Measurements from ENCODE around the gene DSCAML1.

The DSCAML1 gene

DNA sequence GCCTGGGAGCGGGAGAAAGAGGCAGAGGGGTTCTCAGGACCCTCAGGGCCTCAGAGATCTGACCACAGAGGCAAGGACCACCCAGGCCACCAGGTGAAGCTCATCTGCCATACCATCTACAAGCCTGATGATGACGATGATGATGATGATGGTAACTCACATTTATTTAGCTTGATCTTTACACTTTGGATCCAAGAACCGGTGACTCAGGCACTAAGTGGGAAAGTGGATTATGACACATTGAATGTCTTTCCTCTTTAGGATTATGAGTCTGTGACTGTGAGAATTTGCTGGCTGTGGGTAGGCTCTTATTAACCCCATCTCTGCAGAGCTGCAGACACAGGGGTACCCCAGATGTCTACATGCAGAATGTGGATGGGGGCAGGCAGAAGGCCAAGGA is 110.3 kb downstream of the DSCAML1 start:
- no peak for DNase-seq

DNA sequence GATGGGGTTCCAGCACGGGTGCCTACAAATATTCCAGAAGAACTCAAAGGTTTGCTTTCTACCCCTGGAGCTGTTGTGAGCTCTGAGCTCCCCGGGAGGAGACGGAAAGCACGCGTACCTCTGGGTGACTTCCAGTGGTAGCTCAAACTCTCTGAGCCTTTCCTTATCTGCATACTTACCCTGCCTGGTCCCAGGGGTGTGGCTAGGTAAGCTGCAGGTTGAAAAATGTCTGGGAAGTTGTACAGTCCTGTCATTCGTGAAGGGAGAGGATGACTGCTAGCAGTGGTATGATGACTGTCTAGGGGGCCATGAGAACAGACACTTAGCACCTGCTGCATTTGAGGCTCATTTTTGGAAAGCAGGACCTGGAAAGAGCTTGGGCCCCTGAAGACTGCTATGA is 111.5 kb downstream of the DSCAML1 start:
- DNase-seq, result no peak

DNA sequence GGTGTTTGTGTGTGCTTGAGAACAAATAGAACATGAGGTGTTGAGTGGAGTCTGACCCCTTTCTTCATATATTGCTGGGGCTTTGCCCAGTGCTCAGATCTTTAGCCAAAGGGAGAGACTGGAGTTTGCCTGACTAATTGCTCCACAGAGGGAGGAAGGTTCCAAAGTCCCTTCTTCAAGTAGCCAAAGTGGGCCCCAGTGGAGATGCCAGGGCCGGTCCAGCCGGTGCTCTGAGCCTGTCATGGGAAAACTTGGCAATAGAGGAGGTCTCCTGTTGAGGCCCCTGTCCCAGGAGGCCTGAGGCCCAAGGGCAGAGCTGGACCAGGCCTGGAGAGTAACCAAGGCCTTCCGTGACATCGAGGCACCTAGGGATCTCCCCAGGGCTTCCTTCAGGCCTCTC is 112.3 kb downstream of the DSCAML1 start:
- no peak for DNase-seq

DNA sequence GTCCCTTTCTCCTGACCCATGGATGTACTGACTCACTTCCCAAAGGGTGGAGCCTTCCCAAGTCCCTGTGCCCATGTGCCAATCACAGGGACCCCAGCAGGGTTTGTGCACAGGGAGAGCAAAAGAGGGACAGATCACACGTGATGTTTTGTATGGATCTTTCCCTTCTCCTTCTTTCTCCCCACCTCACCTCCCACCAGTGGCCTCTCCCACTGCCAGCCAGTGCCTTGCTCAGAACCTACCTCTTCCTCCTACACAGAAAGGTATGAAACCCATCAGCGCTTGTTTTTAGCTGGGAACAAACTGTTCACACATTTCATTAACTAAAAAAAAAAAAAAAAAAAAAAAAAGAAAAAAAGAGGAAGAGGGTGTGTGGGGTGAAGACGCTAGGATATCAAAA is 112.9 kb downstream of the DSCAML1 start:
- DNase-seq, result no peak

DNA sequence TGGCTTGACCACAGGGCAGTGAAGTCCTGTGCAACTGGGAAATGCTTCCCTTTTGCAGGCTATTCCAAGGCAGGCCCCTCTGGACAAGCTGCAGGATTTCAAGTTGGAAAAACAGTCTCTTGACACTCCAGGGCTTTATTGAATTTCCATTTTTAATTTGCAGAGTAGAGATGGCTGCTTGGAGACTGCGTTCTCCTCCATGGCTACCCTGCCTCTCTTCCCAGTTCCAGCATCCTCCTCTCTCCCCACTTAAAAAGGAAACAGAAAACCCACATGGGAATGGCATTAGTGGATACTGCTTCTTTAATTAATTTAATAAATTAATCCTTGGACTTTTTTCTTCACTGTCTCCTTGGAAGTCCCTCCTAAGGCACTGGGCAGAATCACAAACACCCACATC is 115.6 kb downstream of the DSCAML1 start:
- DNase-seq, result no peak

DNA sequence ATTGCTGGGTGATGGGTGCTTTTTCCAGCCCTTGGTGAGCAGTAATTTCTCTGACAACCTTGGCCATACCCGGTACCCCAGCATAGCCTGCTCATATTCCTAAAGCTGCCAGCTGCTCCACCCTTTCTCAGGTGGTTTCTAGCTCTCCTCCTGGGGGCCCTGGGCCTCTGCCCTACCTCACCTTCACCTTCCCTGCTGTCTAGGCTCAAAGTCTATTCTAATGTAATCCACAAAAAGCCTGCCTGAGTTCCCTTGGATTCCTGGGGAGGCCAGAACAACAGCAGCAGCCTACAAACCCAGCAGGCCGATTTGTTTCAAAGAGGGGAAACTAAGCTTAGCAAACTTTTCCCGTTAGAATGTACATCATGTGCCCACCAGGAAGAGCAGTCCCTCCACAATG is 117.6 kb downstream of the DSCAML1 start:
- no peak for DNase-seq

DNA sequence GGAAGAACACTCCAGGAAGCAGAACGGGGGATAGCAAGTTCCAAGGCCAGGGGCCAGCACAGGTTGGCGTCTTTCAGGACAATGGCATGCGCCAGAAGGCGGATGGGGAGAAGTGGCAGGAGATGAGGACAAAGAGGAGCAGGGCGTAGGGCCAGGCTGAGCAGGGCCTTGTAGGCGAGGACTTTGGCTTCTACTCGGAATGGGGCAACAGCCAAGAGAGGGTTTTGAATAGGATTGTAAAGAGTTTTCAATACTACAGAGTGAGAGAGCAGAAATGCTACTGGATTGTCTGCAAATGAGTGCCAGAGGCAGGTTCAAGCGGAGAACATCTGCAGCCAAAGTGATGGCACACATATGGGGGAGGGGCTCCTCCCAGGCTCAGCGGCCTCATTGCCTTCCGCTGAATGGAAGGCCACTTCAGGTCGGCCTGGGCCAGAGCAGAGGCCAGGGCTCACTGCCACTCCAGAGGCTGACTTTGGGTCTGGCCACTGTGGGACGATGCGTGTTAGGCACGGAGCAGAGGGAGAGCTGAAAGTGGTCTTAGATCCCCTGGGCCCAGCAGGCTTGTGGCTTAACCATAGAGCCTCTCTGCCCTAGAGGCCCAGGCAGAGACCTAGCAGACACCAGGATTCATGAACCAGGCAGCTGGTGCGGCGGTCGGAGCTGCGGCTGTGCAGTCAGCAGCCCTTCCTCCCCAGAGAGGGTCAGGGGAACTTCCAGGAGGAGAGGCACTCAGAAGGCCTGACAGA is 118.2 kb downstream of the DSCAML1 start:
- DNase-seq, result no peak

DNA sequence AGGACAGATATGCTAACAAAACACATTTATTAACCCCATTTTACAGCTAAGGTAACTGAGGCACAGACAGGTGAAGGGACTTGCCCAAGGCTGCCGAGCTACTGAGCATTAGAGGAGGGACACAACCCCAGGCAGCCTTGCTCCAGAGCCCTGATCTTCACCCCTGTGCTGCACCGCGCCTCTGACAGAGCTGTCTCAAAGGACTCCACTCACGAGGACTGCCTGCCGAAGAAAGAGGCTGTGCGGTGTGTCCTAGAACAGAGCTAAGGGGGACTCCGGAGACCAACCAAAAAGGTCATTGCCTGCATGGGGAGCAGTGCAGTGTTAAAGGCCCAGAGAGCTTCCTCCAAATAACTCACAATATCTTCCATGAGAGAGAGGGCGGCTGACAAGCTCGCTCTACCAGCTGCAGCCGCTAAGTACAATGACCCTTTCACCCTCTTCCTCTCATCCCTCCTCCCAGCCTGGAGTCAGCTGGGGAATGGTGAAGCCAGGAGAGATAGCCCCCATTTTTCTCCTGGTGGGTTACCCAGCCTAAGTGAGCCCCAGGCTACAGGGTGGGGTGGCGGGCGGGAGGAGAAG is 119.2 kb downstream of the DSCAML1 start:
- DNase-seq, result no peak

DNA sequence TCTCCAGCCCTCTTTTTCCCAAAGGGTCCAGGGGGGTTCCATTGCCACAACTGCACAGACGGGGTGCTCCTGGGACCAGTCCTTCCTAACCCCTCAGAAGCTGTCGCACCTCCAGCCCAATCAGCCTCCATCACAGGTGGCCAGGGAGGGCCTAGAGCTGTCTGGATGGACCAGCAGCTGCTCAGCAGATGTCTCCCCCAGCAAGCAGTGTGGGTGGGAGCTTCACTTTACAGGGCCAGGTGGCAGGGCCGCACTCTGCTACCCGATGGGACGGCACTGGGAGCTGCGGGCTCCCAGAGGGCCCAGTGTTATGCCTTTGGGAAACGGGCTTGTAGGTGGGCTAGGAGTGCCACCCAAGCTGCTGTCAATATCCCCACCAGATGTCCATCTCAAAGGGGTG is 120.5 kb downstream of the DSCAML1 start:
- DNase-seq, result no peak

DNA sequence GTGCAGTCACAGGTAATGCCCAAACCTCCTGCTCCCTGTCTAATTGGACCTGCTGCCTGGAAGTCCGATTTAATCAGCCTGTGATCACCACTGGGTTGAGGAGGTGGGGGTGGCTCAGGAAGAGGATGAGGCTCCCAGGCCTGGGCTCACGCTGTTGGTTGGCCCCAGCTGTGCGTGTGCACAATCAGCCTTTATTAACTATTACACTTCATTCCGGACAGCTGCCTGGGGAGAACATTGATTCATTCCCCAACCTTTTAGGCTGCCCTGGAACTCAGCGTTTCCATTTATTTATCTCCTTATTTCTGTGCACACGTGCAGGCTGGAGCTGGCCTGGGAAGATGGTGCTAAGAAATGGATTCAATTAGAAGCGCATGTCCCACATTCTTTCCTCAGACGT is 123.4 kb downstream of the DSCAML1 start:
- DNase-seq, result no peak

DNA sequence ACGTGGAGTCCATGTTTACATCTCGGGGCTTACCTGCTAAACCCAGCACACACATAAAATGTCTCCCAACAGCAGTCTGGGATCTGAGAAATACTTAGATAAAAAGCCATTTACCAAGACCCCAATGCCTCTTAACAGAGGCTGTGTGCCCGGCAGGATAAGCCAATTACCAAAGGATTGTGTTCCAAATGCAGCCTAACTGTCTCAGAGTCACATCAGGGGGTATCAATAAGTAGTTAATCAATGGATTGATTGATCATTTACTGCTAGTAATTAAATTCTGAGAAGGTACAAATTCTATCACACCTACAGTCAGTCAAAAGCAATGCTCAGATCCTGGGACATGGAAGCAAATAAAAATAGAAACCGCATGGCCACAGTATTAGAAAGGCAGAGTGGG is 125.6 kb downstream of the DSCAML1 start:
- no peak for DNase-seq

DNA sequence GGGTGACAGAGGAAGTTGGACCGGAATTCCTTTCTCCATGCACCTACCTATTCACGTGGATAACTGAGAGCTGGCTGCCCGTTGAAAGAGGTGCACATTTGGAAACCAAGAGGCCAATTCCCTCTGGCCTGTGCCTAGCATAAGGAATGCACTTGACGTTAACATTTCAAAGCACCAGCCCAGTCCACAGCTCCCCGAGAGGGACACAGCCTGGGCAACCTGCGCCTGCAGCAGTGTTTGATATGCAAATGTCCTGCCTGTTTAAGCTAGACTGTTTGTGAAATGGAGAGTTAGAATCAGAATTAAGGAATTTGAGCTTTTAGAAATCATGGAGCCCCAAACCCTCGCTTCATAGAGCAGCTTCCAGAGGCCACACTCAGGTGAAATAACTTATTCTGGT is 126.1 kb downstream of the DSCAML1 start:
- no peak for DNase-seq

DNA sequence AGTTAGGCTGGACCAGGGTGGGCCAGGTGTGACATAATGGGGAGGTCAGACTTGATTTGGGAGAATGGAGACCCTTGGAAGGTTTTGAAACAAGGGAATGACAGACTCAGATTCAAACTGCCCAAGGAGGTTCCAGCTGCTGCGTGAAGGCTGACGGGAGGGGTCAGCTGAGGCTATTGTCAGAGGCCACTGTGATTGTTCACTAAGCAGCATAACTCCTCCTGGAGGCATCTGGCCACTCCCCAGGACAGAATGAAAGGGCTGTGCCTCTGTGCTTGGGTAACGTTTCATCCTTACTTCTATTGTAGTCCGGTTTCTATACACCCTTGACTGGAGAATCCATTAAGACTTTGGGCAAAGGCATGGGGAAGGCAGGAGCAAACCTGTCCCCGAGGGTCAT is 126.6 kb downstream of the DSCAML1 start:
- DNase-seq, result no peak

DNA sequence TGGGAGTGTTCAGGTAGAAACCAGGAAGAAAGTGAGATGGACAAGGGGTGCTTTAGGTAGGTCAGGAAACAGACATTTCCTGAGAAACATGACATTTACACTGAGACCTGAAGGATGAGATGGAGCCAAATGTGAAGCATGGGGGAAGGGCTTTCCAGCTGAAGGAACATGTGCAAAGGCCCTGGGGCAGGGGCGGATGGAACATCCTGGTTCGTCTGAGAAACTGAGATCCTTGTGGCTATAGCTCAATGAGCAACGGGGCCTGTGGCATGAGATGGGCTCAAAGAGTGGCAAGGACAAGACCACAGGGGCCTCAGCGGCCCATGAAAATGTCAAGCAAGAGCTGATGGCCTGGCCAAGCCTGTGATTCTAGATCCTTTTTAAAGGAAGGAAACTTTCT is 127.4 kb downstream of the DSCAML1 start:
- DNase-seq, result no peak

DNA sequence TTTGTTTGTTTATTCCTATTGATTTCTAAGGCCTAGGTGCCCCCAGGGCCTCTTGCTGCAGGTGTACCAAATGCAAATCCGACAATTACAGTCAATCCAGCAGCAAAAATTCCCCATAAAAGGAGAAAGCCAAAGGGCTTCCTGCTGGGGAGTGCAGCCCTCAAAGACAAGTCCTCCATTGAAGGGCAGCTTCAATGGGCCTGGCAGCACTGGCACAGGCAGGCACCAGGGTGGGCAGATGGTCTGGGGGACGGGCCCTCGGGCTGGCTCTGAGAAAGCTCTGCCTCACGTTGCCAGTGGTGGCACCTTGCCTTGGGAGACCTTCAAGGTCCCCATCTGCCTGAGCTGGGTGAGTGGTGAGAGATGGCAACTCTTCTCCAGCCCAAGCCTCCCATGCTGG is 128.0 kb downstream of the DSCAML1 start:
- no peak for DNase-seq

DNA sequence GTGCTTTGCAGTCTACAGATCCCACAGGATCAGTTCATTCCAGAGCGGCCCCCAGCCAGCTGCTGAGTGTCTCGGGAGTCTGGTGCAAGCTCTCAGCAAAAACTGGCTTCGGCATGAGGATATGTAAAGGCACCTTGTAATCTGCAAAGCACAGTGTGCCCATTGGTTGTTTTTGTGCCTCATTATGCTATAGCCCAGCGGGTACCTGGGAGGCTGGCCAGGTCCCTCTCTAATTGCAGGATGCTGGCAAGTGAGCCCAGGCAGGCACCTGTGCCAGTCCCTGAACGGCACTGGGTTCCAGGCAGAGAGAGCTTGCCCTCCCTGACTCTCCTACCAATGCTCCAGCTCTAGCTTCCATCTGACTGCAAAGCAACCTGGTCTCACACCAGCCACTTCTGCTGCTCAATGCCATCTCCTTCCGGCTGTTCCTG is 128.7 kb downstream of the DSCAML1 start:
- DNase-seq, result no peak

DNA sequence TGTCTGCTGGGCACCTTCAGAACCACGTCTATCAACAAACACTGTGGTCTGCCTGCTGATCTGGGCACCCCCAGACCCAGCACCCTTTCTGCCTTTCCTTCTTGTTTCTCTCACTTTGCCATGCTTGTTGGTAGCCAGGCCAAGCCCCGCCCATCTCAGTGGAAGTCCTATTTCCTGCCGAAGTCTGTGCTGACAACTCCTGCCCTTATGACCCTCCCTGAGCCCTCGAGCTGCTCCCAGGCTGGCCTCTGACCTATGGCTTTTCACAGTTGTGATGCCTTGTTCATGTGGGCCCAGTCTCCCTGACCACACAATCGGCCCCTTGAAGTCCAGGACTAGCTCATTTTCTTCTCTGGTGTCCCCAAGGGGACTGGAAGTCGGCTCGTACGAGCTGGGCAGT is 132.1 kb downstream of the DSCAML1 start:
- no peak for DNase-seq

DNA sequence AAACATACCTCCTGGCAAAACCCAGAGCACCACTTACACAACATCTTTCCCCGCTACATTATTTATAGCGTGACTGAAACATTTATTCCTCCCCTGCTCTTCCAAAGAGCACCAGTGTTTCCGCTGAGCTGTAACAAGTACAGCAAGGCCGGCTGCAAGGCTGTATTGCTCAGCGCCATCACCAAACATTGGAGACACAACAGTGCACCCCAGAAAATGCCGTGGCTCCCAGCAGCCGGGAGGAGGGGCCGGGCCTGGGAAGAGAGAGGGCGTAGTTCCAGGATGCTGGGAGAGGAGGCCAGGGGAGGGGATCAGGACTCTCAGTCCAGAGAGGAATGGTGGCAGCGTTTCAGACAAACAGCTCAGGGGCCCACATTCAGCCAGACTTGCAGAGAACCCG is 133.2 kb downstream of the DSCAML1 start:
- no peak for DNase-seq

DNA sequence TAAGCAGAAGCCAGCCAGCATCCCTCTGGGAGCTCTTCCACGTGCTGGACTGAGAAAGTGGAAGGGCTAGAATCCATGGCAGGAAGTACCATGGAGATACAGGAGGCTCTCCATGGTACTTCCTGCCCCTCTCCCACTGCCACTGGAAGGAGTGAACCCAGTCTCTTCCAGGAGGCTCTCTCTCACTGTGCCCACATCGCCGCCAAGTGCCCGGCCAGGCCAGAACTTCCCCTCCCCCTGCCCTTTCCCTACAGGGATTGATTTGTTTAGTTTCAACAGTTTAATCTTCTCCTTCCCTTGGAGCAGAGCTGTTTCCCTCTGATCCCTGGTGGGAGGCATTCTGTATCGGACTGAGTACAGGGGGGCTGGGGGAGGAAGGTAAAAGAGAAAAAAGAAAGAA is 133.6 kb downstream of the DSCAML1 start:
- no peak for DNase-seq

DNA sequence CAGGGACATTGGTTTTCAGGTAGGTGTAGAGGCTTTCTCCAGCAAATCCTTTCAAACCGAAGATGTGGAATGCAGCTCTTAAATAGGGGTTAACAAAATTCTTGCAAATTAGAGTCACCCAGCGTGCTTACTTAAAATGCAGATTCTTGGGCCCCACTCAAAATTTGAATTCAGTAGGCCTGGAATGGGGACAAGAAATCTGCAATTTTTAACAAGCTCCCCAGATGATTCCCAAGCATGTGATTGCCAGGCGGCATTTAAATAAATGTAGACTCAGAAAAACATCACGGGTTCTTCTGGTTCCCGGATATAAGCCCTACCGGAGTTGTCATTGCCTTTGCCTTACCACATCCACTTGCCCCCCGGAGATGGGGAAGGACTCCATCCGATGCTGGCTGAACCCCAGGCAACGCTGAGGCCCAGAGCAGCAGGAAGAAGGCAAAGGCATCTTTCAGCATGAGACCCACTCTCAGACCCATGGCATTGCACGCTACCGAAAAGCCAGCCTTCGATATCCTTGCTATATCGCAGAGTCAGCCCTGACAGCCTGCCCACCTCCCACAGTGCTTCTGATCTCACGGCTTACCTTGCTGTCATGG is 134.2 kb downstream of the DSCAML1 start:
- no peak for DNase-seq

DNA sequence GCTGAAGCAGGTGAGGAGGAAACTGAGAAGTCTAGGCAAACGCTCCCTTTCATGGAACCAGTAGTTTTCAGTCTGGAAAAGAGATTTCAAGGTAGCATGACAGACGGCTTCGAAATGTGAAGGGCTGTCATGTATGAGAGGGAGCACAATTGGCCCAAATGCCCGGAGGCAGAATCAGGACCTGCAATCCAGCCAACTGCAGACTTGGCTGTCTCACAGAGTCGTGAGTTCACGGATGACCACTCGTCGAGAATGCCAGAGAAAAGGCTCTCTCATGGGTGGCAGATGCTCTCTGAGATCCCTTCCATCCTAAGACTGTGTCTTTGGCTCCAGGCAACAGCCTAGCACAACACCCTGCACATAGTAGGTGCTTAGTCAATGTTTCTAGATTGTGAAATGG is 134.8 kb downstream of the DSCAML1 start:
- no peak for DNase-seq

DNA sequence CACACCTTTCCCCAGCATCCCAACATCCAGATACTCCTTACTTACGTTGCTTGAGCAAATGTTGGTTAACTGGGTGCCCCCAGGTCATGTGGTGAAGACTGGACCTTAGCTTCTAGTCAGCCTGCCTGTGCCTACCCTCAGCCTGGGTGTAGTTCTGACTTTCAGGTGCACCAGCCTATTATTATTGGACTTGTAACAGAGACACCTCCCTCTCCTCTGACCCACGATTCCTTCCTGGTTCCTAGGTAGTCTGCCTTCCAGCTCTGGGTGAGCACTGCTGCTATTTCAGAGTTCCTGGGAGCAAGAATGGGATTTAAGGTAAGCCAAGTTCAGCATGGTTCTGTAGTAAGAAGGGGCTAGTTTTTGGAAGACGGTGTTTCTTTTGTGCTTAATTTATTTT is 138.2 kb downstream of the DSCAML1 start:
- no peak for DNase-seq

DNA sequence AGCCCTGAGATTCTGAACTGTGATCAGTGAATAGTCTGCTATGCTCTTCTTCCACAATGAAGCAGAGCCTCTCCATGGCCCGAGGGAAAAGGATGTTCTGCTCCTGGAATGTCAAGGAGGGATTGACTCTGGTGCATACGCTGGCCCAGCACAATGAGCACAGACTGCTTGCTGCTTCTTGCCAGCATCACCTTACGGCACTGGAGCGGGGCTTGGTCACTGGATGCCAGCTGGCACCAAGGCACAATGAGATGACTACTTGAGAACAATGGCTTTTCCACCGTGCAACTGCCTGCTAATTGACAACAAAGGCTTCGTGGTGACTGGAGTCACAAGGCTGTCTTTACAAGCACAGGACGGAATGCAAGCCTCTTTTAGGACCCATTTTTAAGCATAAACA is 139.2 kb downstream of the DSCAML1 start:
- no peak for DNase-seq

Measured in DMS53 (cell line).